Measurements from ENCODE around the gene CKLF. TPM values are rescaled to one million over a fixed set of nuclear protein-coding genes. Genes with fewer than 3 reads are reported as not detected.

CKLF gene
- total and polyA plus RNA-seq, 4 donors: 9.5 to 36.1 (median 21.5) TPM

DNA sequence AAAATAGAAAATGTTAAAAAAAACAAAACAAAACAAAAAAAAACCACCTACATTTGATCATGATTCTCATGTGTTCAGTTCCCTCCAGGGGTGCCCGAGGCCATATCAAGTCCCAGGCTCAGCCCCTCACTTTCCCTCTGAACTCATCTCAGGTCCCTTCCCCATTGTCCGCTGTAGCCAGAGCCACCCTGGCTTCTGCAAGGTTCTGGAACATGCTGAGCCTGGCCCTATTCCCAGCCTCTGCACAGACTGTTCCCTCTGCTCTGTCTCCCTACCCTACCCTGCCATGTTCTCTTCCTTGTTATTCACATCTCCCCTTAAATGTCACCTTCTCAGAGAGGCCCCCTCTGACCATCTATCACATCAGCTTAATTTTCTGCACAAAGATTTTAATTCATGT, 49.3 kb upstream of the CKLF start:
- H3K4me1 ChIP-seq (ENCODE audit: control insufficient read depth in 4 of 4, insufficient read depth in 4 of 4, low read length in 3 of 4): peaks cover 3 to 19% (median 12%) of the 10 kb centered on the region in 4 donors
- peak; percentile 68 for TF ChIP-seq YY1 (IDR thresholded peaks at IDR 0.05)
- TF ChIP-seq, protein P1, sequence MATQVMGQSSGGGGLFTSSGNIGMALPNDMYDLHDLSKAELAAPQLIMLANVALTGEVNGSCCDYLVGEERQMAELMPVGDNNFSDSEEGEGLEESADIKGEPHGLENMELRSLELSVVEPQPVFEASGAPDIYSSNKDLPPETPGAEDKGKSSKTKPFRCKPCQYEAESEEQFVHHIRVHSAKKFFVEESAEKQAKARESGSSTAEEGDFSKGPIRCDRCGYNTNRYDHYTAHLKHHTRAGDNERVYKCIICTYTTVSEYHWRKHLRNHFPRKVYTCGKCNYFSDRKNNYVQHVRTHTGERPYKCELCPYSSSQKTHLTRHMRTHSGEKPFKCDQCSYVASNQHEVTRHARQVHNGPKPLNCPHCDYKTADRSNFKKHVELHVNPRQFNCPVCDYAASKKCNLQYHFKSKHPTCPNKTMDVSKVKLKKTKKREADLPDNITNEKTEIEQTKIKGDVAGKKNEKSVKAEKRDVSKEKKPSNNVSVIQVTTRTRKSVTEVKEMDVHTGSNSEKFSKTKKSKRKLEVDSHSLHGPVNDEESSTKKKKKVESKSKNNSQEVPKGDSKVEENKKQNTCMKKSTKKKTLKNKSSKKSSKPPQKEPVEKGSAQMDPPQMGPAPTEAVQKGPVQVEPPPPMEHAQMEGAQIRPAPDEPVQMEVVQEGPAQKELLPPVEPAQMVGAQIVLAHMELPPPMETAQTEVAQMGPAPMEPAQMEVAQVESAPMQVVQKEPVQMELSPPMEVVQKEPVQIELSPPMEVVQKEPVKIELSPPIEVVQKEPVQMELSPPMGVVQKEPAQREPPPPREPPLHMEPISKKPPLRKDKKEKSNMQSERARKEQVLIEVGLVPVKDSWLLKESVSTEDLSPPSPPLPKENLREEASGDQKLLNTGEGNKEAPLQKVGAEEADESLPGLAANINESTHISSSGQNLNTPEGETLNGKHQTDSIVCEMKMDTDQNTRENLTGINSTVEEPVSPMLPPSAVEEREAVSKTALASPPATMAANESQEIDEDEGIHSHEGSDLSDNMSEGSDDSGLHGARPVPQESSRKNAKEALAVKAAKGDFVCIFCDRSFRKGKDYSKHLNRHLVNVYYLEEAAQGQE (IDR thresholded peaks at IDR 0.05): no peak
- no peaks in the 10 kb centered on the region for H3K27me3 ChIP-seq (ENCODE audit: control insufficient read depth in 4 of 4, insufficient read depth in 4 of 4, low read length in 3 of 4)
- H3K4me3 ChIP-seq (ENCODE audit: low read depth in 1 of 3, low read length in 3 of 3): no peak overlapping the region
- no peak overlapping the region for H3K9ac ChIP-seq (ENCODE audit: low read depth in 1 of 2, low read length in 2 of 2)
- DNase-seq (ENCODE audit: low spot score): no peak
- no peaks in the 10 kb centered on the region for H3K36me3 ChIP-seq (ENCODE audit: control insufficient read depth in 4 of 4, insufficient read depth in 3 of 4, low read depth in 1 of 4, low read length in 3 of 4)
- WGBS: 47% methylated on average over 2 of the region's 2 CpGs
- H3K9me3 ChIP-seq (ENCODE audit: control insufficient read depth in 4 of 4, low read length in 3 of 4): no peaks in the 10 kb centered on the region
- peak overlapping the region; percentile 50 to 91 for H3K27ac ChIP-seq (ENCODE audit: low read depth in 1 of 2, low read length in 2 of 2)

DNA sequence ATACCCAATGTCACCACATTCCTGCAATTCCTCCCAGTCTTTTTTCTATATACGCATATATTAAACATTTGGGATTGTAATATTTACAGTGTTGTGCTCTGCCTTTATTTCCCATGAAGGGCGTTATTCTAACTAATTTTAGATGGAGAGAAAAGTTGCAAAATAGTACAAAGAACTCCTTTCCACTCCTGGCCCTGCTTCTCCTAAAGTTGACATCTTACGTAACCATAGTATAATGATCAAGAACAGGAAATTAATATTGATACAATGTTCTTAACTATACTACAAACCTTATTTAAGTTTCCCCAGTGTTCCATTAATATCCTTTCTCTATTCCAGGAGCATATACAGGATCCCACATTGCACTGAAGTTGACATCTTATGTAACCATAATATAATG, 48.8 kb upstream of the CKLF start:
- no peak overlapping the region for H3K9ac ChIP-seq (ENCODE audit: low read depth in 1 of 2, low read length in 2 of 2)
- 47% methylated on average over 3 of the region's 3 CpGs for WGBS
- peaks cover 6 to 19% (median 14%) of the 10 kb centered on the region in 4 donors for H3K4me1 ChIP-seq (ENCODE audit: control insufficient read depth in 4 of 4, insufficient read depth in 4 of 4, low read length in 3 of 4)
- peak overlapping the region; percentile 50 to 91 for H3K27ac ChIP-seq (ENCODE audit: low read depth in 1 of 2, low read length in 2 of 2)
- no peak overlapping the region for H3K4me3 ChIP-seq (ENCODE audit: low read depth in 1 of 3, low read length in 3 of 3)
- H3K36me3 ChIP-seq (ENCODE audit: control insufficient read depth in 4 of 4, insufficient read depth in 3 of 4, low read depth in 1 of 4, low read length in 3 of 4): no peaks in the 10 kb centered on the region
- H3K9me3 ChIP-seq (ENCODE audit: control insufficient read depth in 4 of 4, low read length in 3 of 4): no peaks in the 10 kb centered on the region
- no peak for DNase-seq (ENCODE audit: low spot score)
- H3K27me3 ChIP-seq (ENCODE audit: control insufficient read depth in 4 of 4, insufficient read depth in 4 of 4, low read length in 3 of 4): no peaks in the 10 kb centered on the region
- TF ChIP-seq, protein P1 (IDR thresholded peaks at IDR 0.05): no peak
- TF ChIP-seq RAD21 (IDR thresholded peaks at IDR 0.05) (peak in 1 of 2 donors; percentile 5), HNF4G (IDR thresholded peaks at IDR 0.05) (no peak), NR2F2 (IDR thresholded peaks at IDR 0.05) (no peak), JUND (IDR thresholded peaks at IDR 0.05) (peak in 1 of 2 donors; percentile 44), ATF3 (IDR thresholded peaks at IDR 0.05) (no peak), GABPA (IDR thresholded peaks at IDR 0.05 in 1 of 2, conservative IDR thresholded peaks at IDR 0.05 in 1 of 2) (no peak), FOXA1 (IDR thresholded peaks at IDR 0.05) (no peak), CTCF (IDR thresholded peaks at IDR 0.05; ENCODE audit: low read depth, low read length, missing input control) (no peak), HNF4A (conservative IDR thresholded peaks at IDR 0.05) (peak; percentile 43 to 63), TAF1 (conservative IDR thresholded peaks at IDR 0.05) (no peak), FOXA2 (IDR thresholded peaks at IDR 0.05) (no peak), RXRA (IDR thresholded peaks at IDR 0.05) (peak; percentile 26 to 56), YY1 (IDR thresholded peaks at IDR 0.05) (no peak), SP1 (IDR thresholded peaks at IDR 0.05) (no peak), ZBTB33 (IDR thresholded peaks at IDR 0.05) (peak; percentile 37), EGR1 (IDR thresholded peaks at IDR 0.05; ENCODE audit: low read depth in 2 of 2) (no peak)
- TF ChIP-seq, protein P2, sequence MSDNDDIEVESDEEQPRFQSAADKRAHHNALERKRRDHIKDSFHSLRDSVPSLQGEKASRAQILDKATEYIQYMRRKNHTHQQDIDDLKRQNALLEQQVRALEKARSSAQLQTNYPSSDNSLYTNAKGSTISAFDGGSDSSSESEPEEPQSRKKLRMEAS (IDR thresholded peaks at IDR 0.05): no peak

Measured in liver (tissue), 9 donors.